Measurements from ENCODE around the gene PLEK.
"Not testable (repeated sequence)": the region's sequence is repeated elsewhere in the genome, so short reads cannot be mapped to it uniquely, and the experiment has no call there.

Gene PLEK

DNA sequence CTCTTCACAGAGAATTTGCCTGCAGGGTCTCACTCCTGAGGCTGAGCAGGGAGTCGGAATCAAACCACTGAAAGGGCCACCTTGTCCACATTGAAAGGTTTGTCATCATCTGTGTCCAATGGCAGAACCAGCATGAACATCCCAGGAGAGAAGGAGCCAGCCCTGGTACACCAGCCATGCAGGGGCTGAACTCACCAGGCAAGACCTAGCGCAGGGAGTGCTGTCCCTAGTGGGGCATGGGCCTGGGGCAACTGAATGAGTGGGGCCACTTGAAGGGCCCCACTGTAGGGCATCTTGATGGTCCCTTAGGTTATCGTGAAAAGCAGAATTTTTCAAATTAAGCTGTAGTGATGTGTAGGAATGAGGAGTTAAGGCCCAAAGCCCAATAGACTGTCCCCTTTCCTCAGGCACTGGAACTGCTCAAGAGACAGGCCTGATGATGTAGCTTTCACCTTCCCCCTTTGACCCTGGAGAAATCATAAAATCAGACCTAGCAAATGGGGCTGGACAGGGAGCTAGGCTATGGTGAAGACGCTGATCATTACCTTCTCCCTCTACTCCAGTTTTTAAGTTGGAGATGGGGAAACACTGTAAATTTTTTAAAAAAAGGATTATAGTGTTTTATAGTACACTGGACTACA is 8.4 kb upstream of the PLEK start:
- no peak for DNase-seq

- peak; percentile 36 for DNase-seq
These were observed 7.3 kb upstream of the PLEK start for GRCh38 chr2:68357605-68358337.

DNA sequence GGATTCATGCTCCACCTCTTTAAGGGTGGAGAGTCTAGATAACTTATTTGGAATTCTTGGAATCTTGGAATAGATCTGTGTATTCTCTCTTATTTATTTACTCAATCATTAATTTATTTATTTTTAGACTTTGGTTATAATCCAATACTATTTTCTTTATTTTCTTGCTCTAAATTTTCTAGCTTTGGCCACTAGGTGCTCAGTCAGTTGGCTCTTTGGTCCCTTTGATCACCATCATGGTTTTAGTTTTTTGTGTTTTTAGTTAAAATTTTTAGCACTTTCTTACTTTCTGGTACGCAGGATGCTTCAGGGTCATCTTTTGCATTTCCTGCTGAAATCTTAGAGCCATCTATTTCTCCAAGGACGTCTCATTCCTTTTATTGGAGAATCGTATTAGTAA is 5.2 kb upstream of the PLEK start:
- no peak for DNase-seq

- DNase-seq: peak; percentile 66
These were observed 3.0 kb upstream of the PLEK start for GRCh38 chr2:68362069-68362468.

DNA sequence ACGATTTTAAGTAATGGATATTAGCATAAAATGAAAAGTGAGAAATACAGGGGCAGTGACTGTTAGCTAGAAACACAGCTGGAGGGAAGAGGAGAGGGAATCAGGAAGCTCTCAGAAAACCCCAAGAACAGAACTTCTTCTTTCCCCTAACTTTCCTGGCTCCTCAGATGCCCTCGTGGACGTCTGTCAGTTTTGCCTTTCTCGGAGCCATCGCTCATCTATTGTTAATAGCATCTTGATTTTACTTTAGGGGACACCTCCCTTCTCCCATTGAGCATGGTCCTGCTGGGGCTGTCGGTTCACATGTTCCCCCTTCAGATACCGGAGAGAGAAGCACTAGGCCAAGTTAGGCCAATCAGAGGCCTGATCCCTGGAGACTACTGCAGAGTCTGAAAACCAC is 2.3 kb upstream of the PLEK start:
- no peak for DNase-seq

DNA sequence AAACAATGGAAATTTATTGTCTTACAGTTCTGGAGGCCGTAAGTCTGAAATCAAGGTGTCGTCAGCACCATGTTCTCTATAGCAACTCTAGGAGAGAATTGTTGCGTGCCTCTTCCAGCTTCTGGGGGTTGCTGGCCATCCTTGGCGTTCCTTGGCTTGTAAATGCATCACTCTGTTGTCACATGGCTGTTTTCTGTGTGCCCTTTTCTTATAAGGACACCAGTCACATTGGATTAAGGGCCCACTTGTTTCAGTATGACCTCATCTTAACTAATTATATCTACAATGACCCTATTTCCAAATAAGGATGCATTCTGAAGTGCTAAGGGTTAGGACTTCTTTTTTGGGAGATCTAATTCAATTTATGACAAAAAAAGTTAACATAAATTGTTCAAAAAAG is 1.4 kb upstream of the PLEK start:
- DNase-seq: no peak

GRCh38 chr2:68366083-68366560 is 1.0 kb downstream of the PLEK start:
- DNase-seq: no peak

DNA sequence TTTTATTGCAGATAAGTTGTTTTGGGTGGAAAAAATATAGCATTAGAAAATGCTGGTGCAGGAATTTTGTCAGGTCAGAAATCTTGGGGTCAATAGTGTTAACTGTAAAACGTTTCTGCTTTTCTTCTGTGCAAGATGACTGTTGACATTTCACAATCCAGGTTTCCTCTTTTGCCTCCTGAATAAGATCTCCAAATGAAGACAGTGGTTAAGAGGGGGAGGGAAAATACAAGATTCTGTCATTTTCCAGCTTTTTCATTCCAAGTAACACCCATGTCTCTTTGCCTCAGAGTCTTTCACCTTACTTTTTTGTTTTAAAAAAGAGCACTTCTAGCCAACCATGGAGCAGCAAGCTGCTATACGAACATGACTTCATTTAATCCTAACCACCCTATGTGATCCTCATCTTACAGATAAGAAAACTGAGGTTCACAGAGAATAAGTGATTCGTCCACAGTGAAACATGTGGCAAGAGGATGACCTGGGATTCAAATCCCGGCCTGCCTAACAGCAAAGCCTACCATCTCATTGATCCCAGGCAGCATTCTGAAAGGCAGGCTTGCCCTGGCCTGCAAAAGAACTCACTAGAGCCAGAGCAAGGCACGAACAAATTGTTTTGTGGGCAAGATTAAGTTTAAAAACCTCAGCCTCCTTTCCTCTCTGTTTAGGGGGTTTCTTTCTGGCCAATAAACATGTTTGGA is 3.0 kb downstream of the PLEK start:
- DNase-seq: no peak

GRCh38 chr2:68368654-68369336 is 3.7 kb downstream of the PLEK start:
- no peak for DNase-seq

GRCh38 chr2:68369337-68369734 is 4.3 kb downstream of the PLEK start:
- no peak for DNase-seq

DNA sequence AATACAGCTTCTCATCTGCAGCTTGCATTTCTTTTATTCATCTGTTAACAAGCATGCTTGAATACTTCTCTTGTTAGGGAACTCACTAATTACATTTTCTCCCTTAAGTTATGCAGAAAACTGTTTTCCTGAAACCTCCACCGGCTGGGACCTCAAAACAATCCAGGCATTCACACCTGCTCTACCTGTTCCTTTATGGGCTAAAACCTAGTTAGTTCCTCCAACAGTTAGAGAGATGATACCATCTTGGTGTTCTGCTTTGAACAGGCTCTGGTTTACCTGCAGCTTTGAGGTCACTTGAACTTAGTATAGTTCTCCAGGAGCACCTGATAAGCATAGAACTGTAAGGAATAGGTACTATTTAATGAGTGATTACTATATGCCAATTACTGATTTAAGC is 6.1 kb downstream of the PLEK start:
- DNase-seq: no peak

DNA sequence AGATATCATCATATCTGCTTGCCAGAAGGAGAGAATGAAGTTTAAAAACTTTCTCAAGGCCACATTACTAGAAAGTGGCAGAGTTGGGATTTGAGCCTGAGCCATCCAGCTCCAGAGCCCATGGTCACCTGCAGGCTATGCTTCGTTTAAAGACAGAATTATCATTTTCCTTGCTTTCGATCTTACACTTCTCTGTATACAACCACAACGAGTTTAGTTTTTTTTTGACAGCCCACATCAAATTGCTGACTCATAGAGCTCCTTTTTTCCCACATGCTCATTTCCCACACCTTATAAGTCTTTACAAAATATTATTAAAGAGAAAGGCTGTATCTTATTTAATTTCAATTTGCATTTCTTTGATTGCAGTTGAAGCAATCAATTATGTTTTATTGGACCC is 6.5 kb downstream of the PLEK start:
- no peak for DNase-seq

DNA sequence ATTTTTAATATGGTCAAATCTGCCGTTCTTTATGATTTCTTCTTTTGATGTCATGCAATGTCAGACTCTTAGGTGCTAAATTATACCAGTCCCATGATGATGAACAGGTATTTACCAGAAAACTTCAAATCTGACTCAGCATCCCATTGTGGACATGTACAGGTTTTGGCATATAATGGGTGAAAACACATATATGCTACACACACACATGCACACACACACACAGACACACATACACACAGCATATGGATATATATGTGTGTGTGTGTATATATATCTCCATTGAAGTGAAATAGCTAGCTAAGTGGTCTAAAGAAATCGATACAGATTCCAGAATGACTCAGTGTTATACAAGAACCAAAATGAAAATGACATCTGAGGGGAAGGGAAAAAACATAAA is 7.4 kb downstream of the PLEK start:
- no peak for DNase-seq

GRCh38 chr2:68374184-68374583 is 9.1 kb downstream of the PLEK start:
- no peak for DNase-seq

DNA sequence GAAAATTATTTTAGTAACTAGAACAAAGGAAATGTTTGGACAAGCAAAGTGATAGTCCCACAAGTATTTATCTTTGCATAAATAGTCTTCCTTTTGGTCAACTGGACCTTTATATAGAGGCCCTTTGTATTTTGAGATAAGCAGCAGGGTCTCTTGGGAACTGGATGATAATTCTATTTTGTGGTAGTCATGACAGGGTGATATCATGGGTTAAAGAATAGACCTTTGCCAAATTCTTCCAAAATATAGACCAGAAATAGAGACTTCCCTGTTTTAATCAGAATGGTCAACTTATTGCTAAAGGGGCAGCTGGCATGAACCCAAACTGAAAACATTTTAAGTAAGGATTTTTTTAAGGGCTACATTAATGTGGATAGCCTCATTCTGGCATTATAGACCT is 10.5 kb downstream of the PLEK start:
- no peak for DNase-seq

GRCh38 chr2:68377137-68377780 is 12.2 kb downstream of the PLEK start:
- DNase-seq: no peak

- not testable (repeated sequence) for DNase-seq
These were observed 13.7 kb downstream of the PLEK start for GRCh38 chr2:68378779-68379178.

DNA sequence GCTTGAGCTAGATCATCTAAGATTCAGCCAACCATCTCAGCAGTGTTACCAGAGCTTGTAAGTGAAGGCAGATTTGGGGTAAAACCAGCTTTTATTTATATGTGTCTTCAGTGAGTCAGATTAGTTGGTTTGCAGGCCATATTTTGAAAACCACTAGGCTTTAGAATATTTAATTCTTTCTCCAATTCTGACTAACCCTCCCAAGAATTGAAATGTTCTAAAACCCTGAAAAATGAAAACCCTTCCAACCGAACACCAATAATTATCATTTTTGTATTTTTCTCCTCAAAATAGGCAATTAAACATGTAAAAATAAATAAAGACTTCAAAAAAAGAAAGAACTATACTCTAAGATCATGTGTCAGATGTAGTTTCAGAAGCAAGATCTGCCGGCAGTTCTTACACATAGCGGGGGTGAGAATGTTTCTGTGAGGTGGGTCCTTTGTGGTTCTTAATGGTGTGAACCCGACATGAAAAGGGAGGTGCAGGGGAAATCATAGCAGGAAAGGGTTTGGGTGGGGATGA is 14.2 kb downstream of the PLEK start:
- DNase-seq: no peak

- DNase-seq: no peak
These were observed 18.7 kb downstream of the PLEK start for GRCh38 chr2:68383778-68384177.

- DNase-seq: no peak
These were observed 19.5 kb downstream of the PLEK start for GRCh38 chr2:68384485-68385107.

- DNase-seq: no peak
These were observed 20.3 kb downstream of the PLEK start for GRCh38 chr2:68385220-68385906.

GRCh38 chr2:68385907-68386287 is 20.8 kb downstream of the PLEK start:
- no peak for DNase-seq

All from NCI-H1436 (cell line).